ENCODE results near the gene MESP2. TPM values are rescaled to one million over a fixed set of nuclear protein-coding genes. Genes with fewer than 3 reads are reported as not detected.

Gene MESP2
- polyA plus RNA-seq, 1 donor from 2014 or later, result not detected

DNA sequence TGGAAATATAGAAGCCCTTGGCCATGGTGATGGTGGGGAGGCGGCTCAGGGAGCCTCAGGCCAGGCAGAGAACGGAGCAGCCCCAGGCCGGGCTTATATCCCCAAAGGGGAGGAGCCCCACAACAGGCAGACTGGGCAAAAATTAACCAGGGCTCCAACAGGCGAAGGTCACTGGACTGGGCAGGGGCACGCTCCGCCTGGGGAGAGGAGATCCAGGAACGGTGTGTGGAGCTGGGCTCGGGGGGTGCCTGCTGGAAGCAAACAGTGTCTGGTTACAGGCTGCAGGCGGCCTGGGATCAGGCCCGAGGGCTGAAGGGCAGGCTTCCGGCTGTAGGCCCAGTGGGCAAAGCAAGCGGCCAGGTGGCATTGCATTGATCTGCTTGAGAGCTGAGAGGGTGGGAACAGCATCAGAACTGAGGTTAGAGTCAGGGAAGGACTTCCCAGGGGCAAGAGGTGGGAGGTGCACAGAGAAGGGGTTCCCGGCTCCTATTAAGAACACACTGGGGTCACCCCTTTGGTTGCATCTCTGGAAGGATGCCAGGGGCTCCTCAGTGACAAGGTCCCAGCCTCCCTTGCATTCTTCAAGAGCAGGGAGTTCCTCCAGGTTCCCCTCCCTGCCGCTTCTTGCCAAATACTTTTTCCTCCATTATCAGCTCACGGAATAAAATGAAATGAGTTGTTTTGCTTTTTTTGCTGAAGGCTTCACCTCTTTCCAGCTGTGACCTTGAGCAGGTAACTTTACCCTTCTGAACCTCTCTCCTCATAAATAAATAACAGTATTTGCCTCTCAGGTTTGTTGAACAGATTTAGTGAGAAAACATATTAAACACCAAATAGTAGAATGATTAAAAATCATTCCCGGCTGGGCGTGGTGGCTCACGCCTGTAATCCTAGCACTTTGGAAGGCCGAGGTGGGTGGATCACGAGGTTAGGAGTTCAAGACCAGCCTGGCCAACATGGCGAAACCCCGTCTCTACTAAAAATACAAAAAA lies 30.7 kb downstream of the MESP2 start:
- Histone ChIP-seq H3K27ac (ENCODE audit: low read length) (no peak overlapping the region), H3K36me3 (ENCODE audit: insufficient read depth, low read length) (no peaks in the 10 kb centered on the region), H3K4me2 (ENCODE audit: low read length) (no peak overlapping the region), H4K20me1 (ENCODE audit: insufficient read depth) (no peaks in the 10 kb centered on the region), H3K9me2 (ENCODE audit: insufficient read depth, low read length) (no peaks in the 10 kb centered on the region), H3K4me3 (ENCODE audit: low read length) (no peak overlapping the region), H3K9me3 (ENCODE audit: low read length) (no peaks in the 10 kb centered on the region), H3K9ac (ENCODE audit: low read length) (no peak overlapping the region), H2AFZ (ENCODE audit: low read depth, low read length) (no peak overlapping the region), H3K27me3 (ENCODE audit: insufficient read depth, low read depth, low read length) (no peaks in the 10 kb centered on the region), H3F3A (ENCODE audit: insufficient read depth, low read length, poor library complexity, severe bottlenecking) (no peaks in the 10 kb centered on the region), H3K79me2 (replicated peaks; ENCODE audit: insufficient read depth, low read length) (no peaks in the 10 kb centered on the region)
- TF ChIP-seq RAD21 (conservative IDR thresholded peaks at IDR 0.05) (no peak), TAF1 (IDR thresholded peaks at IDR 0.05; ENCODE audit: low read depth) (no peak), EZH2 (IDR thresholded peaks at IDR 0.05; ENCODE audit: borderline replicate concordance, insufficient read depth, low read length, poor library complexity, severe bottlenecking) (no peak), EP300 (conservative IDR thresholded peaks at IDR 0.05; ENCODE audit: poor library complexity, severe bottlenecking) (no peak), MXI1 (conservative IDR thresholded peaks at IDR 0.05; ENCODE audit: poor library complexity, severe bottlenecking) (no peak), POLR2AphosphoS5 (IDR thresholded peaks at IDR 0.05) (no peak), SMC3 (conservative IDR thresholded peaks at IDR 0.05; ENCODE audit: poor library complexity) (no peak)
- TF ChIP-seq, protein P1, sequence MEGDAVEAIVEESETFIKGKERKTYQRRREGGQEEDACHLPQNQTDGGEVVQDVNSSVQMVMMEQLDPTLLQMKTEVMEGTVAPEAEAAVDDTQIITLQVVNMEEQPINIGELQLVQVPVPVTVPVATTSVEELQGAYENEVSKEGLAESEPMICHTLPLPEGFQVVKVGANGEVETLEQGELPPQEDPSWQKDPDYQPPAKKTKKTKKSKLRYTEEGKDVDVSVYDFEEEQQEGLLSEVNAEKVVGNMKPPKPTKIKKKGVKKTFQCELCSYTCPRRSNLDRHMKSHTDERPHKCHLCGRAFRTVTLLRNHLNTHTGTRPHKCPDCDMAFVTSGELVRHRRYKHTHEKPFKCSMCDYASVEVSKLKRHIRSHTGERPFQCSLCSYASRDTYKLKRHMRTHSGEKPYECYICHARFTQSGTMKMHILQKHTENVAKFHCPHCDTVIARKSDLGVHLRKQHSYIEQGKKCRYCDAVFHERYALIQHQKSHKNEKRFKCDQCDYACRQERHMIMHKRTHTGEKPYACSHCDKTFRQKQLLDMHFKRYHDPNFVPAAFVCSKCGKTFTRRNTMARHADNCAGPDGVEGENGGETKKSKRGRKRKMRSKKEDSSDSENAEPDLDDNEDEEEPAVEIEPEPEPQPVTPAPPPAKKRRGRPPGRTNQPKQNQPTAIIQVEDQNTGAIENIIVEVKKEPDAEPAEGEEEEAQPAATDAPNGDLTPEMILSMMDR (IDR thresholded peaks at IDR 0.05; ENCODE audit: poor library complexity, severe bottlenecking), result no peak
- TF ChIP-seq, protein P2, sequence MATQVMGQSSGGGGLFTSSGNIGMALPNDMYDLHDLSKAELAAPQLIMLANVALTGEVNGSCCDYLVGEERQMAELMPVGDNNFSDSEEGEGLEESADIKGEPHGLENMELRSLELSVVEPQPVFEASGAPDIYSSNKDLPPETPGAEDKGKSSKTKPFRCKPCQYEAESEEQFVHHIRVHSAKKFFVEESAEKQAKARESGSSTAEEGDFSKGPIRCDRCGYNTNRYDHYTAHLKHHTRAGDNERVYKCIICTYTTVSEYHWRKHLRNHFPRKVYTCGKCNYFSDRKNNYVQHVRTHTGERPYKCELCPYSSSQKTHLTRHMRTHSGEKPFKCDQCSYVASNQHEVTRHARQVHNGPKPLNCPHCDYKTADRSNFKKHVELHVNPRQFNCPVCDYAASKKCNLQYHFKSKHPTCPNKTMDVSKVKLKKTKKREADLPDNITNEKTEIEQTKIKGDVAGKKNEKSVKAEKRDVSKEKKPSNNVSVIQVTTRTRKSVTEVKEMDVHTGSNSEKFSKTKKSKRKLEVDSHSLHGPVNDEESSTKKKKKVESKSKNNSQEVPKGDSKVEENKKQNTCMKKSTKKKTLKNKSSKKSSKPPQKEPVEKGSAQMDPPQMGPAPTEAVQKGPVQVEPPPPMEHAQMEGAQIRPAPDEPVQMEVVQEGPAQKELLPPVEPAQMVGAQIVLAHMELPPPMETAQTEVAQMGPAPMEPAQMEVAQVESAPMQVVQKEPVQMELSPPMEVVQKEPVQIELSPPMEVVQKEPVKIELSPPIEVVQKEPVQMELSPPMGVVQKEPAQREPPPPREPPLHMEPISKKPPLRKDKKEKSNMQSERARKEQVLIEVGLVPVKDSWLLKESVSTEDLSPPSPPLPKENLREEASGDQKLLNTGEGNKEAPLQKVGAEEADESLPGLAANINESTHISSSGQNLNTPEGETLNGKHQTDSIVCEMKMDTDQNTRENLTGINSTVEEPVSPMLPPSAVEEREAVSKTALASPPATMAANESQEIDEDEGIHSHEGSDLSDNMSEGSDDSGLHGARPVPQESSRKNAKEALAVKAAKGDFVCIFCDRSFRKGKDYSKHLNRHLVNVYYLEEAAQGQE (IDR thresholded peaks at IDR 0.05; ENCODE audit: borderline replicate concordance), result no peak

GRCh38 chr15:89807689-89808088 lies 31.6 kb downstream of the MESP2 start:
- Histone ChIP-seq H3K9me3 (ENCODE audit: low read length) (no peaks in the 10 kb centered on the region), H3K4me2 (ENCODE audit: low read length) (no peak overlapping the region), H3K4me3 (ENCODE audit: low read length) (no peak overlapping the region), H3K9me2 (ENCODE audit: insufficient read depth, low read length) (no peaks in the 10 kb centered on the region), H2AFZ (ENCODE audit: low read depth, low read length) (no peak overlapping the region), H4K20me1 (ENCODE audit: insufficient read depth) (no peaks in the 10 kb centered on the region), H3K27ac (ENCODE audit: low read length) (no peak overlapping the region), H3K36me3 (ENCODE audit: insufficient read depth, low read length) (no peaks in the 10 kb centered on the region), H3K9ac (ENCODE audit: low read length) (no peak overlapping the region), H3F3A (ENCODE audit: insufficient read depth, low read length, poor library complexity, severe bottlenecking) (no peaks in the 10 kb centered on the region), H3K27me3 (ENCODE audit: insufficient read depth, low read depth, low read length) (no peaks in the 10 kb centered on the region), H3K79me2 (replicated peaks; ENCODE audit: insufficient read depth, low read length) (no peaks in the 10 kb centered on the region)
- TF ChIP-seq, protein P1 (IDR thresholded peaks at IDR 0.05; ENCODE audit: poor library complexity, severe bottlenecking), result no peak
- TF ChIP-seq EP300 (conservative IDR thresholded peaks at IDR 0.05; ENCODE audit: poor library complexity, severe bottlenecking), result no peak
- no peak for TF ChIP-seq RAD21 (conservative IDR thresholded peaks at IDR 0.05)
- TF ChIP-seq, protein P2 (IDR thresholded peaks at IDR 0.05; ENCODE audit: borderline replicate concordance), result no peak
- TF ChIP-seq TAF1 (IDR thresholded peaks at IDR 0.05; ENCODE audit: low read depth), result no peak
- TF ChIP-seq POLR2AphosphoS5 (IDR thresholded peaks at IDR 0.05), result no peak
- TF ChIP-seq MXI1 (conservative IDR thresholded peaks at IDR 0.05; ENCODE audit: poor library complexity, severe bottlenecking), result no peak
- TF ChIP-seq EZH2 (IDR thresholded peaks at IDR 0.05; ENCODE audit: borderline replicate concordance, insufficient read depth, low read length, poor library complexity, severe bottlenecking), result no peak
- no peak for TF ChIP-seq SMC3 (conservative IDR thresholded peaks at IDR 0.05; ENCODE audit: poor library complexity)

Data from neural cell (in vitro differentiated cells).